ENCODE measurements around the gene WEE1.

DNA sequence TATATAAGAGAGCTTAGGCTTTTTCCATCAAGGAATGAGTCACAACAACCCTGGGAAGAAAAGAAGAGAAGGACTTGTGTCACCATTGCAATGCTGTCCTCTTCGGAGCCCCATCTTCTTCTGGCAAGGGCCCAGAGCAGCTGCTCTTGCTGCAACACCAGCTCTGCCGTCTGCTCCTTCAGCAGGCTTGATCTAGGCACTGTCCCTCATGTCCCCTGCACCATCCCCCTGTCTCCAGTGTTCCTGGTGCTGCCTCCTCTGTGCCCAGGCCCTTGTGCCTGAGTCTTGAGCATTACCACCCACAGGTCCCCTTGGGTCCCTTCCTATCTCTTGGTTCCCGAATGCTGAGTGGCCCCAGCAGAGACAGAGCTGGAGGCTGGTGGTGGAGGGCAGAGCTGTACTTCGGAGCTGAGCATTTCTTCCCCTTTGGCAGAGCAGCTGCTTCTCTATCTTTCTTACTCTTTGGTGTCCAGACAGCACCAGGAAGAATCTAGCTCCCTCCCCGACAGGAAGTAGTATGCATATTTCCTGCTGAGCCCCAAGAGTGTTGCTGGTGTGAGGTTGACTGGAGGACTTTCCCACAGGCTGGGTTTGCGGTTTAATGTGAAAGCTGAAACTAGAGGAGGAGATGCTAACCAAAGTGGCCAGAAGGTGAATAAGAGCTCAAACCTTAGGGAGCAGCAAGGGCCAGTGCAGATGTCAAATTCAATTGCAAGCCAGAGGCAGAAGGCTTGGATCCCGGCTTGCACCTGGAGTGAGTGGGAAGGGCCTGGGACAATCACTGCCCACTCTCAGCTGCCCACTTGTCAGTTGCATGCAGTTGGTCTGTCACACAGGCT, 27.8 kb downstream of the WEE1 start:
- TF ChIP-seq, protein P1, sequence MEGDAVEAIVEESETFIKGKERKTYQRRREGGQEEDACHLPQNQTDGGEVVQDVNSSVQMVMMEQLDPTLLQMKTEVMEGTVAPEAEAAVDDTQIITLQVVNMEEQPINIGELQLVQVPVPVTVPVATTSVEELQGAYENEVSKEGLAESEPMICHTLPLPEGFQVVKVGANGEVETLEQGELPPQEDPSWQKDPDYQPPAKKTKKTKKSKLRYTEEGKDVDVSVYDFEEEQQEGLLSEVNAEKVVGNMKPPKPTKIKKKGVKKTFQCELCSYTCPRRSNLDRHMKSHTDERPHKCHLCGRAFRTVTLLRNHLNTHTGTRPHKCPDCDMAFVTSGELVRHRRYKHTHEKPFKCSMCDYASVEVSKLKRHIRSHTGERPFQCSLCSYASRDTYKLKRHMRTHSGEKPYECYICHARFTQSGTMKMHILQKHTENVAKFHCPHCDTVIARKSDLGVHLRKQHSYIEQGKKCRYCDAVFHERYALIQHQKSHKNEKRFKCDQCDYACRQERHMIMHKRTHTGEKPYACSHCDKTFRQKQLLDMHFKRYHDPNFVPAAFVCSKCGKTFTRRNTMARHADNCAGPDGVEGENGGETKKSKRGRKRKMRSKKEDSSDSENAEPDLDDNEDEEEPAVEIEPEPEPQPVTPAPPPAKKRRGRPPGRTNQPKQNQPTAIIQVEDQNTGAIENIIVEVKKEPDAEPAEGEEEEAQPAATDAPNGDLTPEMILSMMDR (IDR thresholded peaks at IDR 0.05; ENCODE audit: insufficient read depth, low read length): no peak
- peak; percentile 78 for TF ChIP-seq GABPA (IDR thresholded peaks at IDR 0.05; ENCODE audit: low read depth)
- TF ChIP-seq, protein P2, sequence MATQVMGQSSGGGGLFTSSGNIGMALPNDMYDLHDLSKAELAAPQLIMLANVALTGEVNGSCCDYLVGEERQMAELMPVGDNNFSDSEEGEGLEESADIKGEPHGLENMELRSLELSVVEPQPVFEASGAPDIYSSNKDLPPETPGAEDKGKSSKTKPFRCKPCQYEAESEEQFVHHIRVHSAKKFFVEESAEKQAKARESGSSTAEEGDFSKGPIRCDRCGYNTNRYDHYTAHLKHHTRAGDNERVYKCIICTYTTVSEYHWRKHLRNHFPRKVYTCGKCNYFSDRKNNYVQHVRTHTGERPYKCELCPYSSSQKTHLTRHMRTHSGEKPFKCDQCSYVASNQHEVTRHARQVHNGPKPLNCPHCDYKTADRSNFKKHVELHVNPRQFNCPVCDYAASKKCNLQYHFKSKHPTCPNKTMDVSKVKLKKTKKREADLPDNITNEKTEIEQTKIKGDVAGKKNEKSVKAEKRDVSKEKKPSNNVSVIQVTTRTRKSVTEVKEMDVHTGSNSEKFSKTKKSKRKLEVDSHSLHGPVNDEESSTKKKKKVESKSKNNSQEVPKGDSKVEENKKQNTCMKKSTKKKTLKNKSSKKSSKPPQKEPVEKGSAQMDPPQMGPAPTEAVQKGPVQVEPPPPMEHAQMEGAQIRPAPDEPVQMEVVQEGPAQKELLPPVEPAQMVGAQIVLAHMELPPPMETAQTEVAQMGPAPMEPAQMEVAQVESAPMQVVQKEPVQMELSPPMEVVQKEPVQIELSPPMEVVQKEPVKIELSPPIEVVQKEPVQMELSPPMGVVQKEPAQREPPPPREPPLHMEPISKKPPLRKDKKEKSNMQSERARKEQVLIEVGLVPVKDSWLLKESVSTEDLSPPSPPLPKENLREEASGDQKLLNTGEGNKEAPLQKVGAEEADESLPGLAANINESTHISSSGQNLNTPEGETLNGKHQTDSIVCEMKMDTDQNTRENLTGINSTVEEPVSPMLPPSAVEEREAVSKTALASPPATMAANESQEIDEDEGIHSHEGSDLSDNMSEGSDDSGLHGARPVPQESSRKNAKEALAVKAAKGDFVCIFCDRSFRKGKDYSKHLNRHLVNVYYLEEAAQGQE (IDR thresholded peaks at IDR 0.05; ENCODE audit: insufficient replicate concordance, low read depth): peak; percentile 45
- peak; percentile 74 for TF ChIP-seq POLR2AphosphoS5 (IDR thresholded peaks at IDR 0.05; ENCODE audit: low read depth)
- TF ChIP-seq SPI1 (IDR thresholded peaks at IDR 0.05; ENCODE audit: borderline replicate concordance, low read depth): peak; percentile 37; the same call in 1 of the 2 replicates
